Fibroblast of skin of left biceps (primary cell): ENCODE measurements around the gene GMNC.

Source experiments
- DNase-seq, 2 experiments: peaks; one replicate each; pipeline ENCODE4 v3.0.0-alpha.2; 2013; ENCODE audit warnings: low read depth in 2 of 2

GMNC gene

GRCh38 chr3:190848870-190849269 is 13.6 kb downstream of the GMNC start:
- no peak for DNase-seq

- peak in 1 of 2 experiments; percentile 5 for DNase-seq
Measured at GRCh38 chr3:190847436-190847835, 15.1 kb downstream of the GMNC start.

- no peak for DNase-seq
Measured at GRCh38 chr3:190840146-190840545, 22.3 kb downstream of the GMNC start.

- no peak for DNase-seq
Measured at GRCh38 chr3:190831225-190831624, 31.3 kb downstream of the GMNC start.

GRCh38 chr3:190830031-190830430 is 32.5 kb downstream of the GMNC start:
- DNase-seq = no peak

GRCh38 chr3:190826018-190826417 is 36.5 kb downstream of the GMNC start:
- DNase-seq = no peak

DNA sequence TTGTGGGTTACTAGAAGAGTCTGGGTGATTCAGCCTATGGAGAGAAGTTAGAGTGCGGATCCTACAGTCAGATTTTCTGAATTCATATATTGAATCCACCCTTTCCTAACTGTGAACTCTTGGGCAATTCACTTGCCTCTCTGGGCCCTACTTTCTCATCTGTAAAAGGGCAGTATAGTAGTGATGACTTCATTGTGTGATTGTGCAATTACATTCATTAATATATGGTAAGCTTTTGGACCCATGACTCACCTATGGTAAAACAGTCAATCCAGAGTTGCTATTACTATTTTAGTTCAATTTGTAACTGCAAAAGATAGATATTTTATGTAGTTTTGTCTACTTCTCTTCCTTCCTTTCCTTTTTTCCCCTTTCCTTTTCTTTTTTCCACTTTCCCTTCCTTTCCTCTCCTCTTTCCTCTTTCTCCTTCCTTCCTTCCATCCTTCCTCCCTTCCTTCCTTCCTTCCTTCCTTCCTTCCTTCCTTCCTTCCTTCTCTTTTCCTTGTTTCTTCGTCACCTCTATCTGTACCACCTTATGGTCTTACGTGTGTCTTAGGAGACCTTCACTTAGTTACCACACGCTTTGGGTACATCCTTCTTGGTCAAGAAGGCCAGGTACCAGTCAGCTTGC is 37.0 kb downstream of the GMNC start:
- DNase-seq = no peak

DNA sequence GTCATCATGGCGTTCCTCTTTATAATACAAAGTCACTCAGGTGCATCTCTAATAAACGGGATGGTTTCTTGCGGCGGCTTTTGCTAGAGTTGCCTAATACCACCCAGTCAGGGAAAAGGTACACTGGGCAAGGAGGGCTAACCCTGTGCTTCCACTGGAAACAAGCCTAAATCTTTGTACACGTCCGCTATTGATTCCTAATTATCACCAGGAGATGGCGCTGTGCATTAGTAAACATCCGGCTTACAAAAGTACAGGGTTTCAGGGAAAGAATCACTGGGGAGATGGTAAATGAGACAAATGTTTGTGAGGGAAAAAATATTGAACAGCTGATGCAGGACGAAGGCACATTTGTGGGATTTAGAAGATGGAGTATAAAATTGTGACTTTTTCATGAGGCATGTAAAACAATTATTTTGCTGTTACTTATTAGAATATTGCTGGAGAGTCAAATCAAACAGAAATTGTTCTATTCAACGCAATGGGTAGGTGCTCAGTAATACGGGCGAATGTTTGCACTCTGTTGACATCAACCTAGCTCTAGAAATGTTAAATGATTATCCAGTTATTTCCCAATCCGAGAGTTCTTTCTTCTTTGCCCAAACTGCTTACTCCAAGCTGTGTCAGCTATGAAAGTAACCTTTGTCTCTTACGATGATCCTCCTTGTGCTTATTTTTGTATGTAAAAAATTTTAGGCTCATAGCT is 50.6 kb downstream of the GMNC start:
- peak; percentile 3 to 4 for DNase-seq

DNA sequence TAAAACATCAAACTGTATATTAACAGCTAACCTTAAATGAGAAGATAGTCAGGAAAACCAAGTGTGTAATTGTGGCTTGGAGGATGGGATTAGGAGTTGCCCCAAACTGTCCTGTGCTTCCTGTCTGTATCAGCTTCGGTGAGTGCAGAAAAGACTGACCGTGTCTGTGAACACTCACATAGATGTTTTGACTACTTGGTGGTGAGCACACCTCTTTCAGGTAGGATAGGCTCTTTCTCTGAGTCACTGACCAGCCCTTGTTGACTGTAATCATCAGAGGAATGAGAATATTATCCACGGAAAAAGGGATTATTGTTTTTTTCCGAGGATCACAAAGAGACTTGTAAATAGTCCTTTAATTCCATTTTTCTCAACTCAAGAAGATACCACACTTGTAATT is 51.5 kb downstream of the GMNC start:
- no peak for DNase-seq

DNA sequence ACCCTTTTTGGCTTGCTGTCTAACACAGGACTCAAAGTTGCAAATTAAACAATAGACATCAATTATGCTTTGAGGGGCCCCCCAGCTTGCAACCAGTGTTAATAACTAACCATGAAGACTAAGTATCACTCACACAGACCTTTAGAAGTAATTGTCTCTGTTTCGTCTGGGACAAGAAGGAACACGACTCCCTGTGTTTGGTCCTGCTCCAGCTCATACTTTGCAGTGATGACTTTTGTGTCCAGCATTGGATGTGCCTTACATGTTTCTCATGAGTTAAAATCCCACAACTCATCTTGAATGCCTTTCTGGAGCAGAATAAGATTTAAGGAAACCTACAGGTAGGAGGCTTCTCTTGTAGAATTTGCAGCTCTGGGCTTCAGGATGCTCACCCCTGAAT is 53.1 kb downstream of the GMNC start:
- DNase-seq = no peak

- DNase-seq = no peak
Measured at GRCh38 chr3:190807719-190808375, 54.6 kb downstream of the GMNC start.
